ENCODE data around the gene TEX47.

Gene TEX47

DNA sequence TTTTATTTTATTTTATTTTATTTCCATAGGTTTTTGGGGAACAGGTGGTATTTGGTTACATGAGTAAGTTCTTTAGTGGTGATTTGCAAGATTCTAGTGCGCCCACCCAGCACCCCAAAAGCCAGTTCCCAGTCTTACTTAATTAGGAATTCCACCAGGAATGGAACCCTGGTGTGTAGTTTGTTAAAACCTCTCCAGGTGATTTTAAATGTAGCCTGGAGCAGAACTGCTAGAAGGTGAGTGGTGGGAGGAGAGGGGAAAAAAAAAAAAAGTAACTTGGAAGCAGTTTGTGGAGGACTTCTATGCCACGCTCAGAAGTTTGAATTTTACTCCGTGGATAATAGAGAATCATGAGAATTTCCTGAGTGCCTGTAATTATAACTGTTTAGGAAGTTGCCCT is 5.5 kb upstream of the TEX47 start:
- no peak overlapping the region for H3K4me3 ChIP-seq (ENCODE audit: low read depth, low read length)
- no peak for TF ChIP-seq CTCF (IDR thresholded peaks at IDR 0.05; ENCODE audit: low read depth, low read length)

DNA sequence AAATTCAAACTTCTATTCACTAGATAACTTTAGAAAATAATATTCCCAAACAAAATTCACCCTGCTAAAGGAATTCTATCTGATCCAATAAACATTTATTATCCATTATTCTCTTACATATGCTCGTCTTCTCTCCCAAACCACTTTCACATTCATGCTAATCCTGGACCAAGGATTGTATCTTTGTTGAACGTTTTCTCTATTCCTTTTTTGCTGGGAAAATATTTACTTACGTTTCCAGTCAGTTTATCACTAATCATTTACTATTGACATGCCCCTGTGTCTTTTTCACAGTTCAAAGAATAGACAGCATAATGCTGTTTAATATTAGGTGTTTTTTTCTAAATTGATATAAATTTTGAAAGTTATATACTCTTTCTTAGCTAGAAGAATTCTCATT is 3.2 kb downstream of the TEX47 start:
- no peak for TF ChIP-seq CTCF (IDR thresholded peaks at IDR 0.05; ENCODE audit: low read depth, low read length)
- no peak overlapping the region for H3K4me3 ChIP-seq (ENCODE audit: low read depth, low read length)

DNA sequence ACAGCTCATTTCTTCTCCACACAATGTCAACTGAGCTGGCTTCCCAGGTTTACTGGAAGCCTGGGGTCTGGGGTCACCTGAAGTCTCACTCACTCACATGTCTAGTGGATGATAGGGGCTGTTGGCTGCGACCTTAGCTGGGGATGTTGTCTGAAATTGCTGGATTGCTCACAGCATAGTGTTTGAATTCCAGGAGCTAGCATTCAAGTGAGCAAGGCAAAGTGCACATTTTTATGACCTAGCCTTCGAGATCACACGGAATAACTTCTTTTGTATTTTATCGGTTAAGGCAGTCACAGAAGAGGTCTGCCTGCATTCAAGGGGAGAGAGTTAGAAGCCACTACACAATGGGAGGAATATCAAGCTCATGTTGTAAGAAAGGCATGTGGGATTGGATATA is 3.6 kb downstream of the TEX47 start:
- no peak for TF ChIP-seq CTCF (IDR thresholded peaks at IDR 0.05; ENCODE audit: low read depth, low read length)
- H3K4me3 ChIP-seq (ENCODE audit: low read depth, low read length), result no peak overlapping the region

DNA sequence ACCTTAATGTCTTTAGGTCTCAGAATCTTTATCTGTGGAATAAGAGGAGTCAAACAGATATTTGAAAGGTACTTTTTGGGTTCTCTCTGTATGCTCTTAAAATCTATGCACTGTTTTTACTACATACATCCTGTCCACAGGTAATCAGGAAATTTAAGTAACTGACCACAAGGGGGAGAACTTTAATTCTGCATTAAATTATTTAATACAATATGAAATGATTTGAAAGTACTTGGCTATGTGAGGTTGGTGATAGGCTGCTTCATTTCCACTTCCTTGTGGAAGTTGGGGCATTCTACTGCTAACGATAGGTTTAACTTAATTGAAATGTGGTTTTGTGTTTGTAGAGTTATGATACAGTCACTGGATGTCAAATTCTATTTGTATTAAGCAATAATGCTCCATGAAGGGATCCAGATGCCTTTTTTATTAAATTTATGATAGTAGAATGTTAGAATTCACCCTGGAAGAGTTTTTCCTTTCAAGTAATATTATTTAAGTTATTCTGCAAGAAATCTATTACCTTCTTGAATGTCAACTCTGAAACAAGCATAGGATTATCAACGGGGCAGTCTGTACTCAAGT is 6.0 kb downstream of the TEX47 start:
- no peak for TF ChIP-seq CTCF (IDR thresholded peaks at IDR 0.05; ENCODE audit: low read depth, low read length)
- no peak overlapping the region for H3K4me3 ChIP-seq (ENCODE audit: low read depth, low read length)

DNA sequence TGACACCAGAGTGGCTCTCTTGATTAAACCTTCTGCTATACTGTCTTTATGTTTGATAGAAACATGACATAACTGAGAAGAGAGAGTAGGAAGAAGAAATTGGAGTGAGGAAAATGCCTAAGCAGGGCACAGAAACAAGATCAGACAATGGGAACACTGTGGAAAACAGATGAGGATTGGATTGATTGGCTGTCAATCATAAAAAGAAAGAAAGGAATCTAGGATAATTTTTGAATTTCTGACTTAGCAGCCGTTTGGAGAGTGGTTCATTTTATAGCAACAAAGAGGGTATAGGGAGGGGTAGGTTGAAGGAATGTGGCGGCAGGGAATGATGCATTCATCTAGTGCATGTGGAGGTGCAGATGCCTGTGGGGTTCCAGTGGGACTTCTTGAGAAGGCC is 7.8 kb downstream of the TEX47 start:
- TF ChIP-seq CTCF (IDR thresholded peaks at IDR 0.05; ENCODE audit: low read depth, low read length), result no peak
- H3K4me3 ChIP-seq (ENCODE audit: low read depth, low read length), result no peak overlapping the region

DNA sequence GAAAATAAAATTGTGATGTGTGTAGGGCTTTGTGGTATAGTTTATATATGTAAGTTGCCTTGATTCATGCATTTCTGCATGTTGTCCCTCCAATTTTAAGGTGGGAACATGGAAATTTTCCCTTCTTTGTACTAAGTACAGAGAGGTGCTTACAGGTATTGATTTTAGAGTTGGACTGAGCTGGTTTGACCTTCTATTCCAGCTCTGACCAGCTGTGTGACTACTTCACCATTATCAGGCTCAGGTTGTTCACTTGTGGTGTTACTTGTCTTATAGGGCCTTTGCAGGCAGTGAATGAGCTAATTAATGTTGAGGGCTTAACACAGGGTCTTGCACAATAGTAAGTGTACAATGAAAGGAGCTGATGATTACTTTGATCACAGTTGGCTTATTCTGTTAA is 19.7 kb downstream of the TEX47 start:
- no peak overlapping the region for H3K4me3 ChIP-seq (ENCODE audit: low read depth, low read length)
- no peak for TF ChIP-seq CTCF (IDR thresholded peaks at IDR 0.05; ENCODE audit: low read depth, low read length)

- no peak overlapping the region for H3K4me3 ChIP-seq (ENCODE audit: low read depth, low read length)
- no peak for TF ChIP-seq CTCF (IDR thresholded peaks at IDR 0.05; ENCODE audit: low read depth, low read length)
Measured at GRCh38 chr7:88772776-88773175, 22.8 kb downstream of the TEX47 start.
